IMR-90 (cell line): ENCODE data around the gene HHATL. TPM values are rescaled to one million over a fixed set of nuclear protein-coding genes. Genes with fewer than 3 reads are reported as not detected.

Source experiments
- ATAC-seq: fragments of 200-7000 bp; cut with Tn5 transposase; 2 replicates; pipeline ENCODE4 v1.9.1; 2020; ENCODE audit warnings: low read depth, mild to moderate bottlenecking, moderate library complexity
- BruUV-seq: library from RNA; stranded (reverse); fragments of 400-500 nt; replicated peaks from 2 replicates; lab custom pipeline; 2021; lab: Mats Ljungman, UMichigan
- CTCF ChIA-PET: fragments of 300-600 bp; formaldehyde crosslinking; extraction: SDS; loops from one replicate; lab custom pipeline; 2021; ENCODE audit warnings: antibody characterized with exemption; lab: Yijun Ruan, JAX
- POLR2A ChIA-PET: fragments of 300-600 bp; sonication (Branson Sonifier 250); formaldehyde crosslinking; loops from one replicate; lab custom pipeline; 2022; ENCODE audit warnings: antibody characterized with exemption; ENCODE audit not compliant: unreplicated experiment; lab: Charles Lee
- DNase-seq: peaks from one replicate; pipeline ENCODE4 v3.0.0; 2013
- H2AFZ ChIP-seq: replicated peaks from 2 replicates; pipeline ENCODE3; 2013; ENCODE audit warnings: low read length, mild to moderate bottlenecking; ENCODE audit not compliant: poor library complexity
- H2AK5ac ChIP-seq: 2 replicates; pipeline ENCODE4 v1.6.1; 2013; ENCODE audit warnings: low read depth, low read length, inconsistent platforms
- H2AK9ac ChIP-seq: replicated peaks from 2 replicates; pipeline ENCODE3; 2013; ENCODE audit warnings: mild to moderate bottlenecking, low read depth, low read length, moderate library complexity; ENCODE audit not compliant: poor library complexity
- H2BK120ac ChIP-seq: 2 replicates; pipeline ENCODE4 v1.6.1; 2013; ENCODE audit warnings: low read depth, low read length, inconsistent platforms
- H2BK15ac ChIP-seq: 3 replicates; pipeline ENCODE4 v1.6.1; 2013; ENCODE audit warnings: low read depth, low read length, inconsistent platforms
- H2BK20ac ChIP-seq: 2 replicates; pipeline ENCODE4 v1.6.1; 2013; ENCODE audit warnings: low read depth, mild to moderate bottlenecking, inconsistent platforms, low read length, moderate library complexity
- H2BK5ac ChIP-seq: 2 replicates; pipeline ENCODE4 v1.6.1; 2013; ENCODE audit warnings: mild to moderate bottlenecking, low read depth, low read length, inconsistent platforms; ENCODE audit not compliant: poor library complexity, severe bottlenecking
- H3K14ac ChIP-seq: replicated peaks from 2 replicates; pipeline ENCODE4 v1.6.1; 2013; ENCODE audit warnings: low read depth, low read length, inconsistent platforms
- H3K18ac ChIP-seq: 2 replicates; pipeline ENCODE4 v1.6.1; 2013; ENCODE audit warnings: low read depth, low read length, control low read depth
- H3K23ac ChIP-seq: 2 replicates; pipeline ENCODE4 v1.6.1; 2013; ENCODE audit warnings: low read depth, low read length, inconsistent platforms
- H3K27ac ChIP-seq: 2 replicates; pipeline ENCODE4 v1.5.1; 2013; ENCODE audit warnings: mild to moderate bottlenecking, control low read depth, low read length; ENCODE audit not compliant: insufficient read depth
- H3K27me3 ChIP-seq: 2 replicates; pipeline ENCODE4 v1.6.1; 2013; ENCODE audit warnings: low read length; ENCODE audit not compliant: control insufficient read depth, insufficient read depth
- H3K36me3 ChIP-seq: 2 replicates; pipeline ENCODE4 v1.6.1; 2013; ENCODE audit warnings: low read length, mixed read lengths; ENCODE audit not compliant: control insufficient read depth, insufficient read depth
- H3K4ac ChIP-seq: 2 replicates; pipeline ENCODE4 v1.6.1; 2013; ENCODE audit warnings: low read depth, low read length, inconsistent platforms
- H3K4me1 ChIP-seq: 2 replicates; pipeline ENCODE4 v1.6.1; 2013; ENCODE audit warnings: low read length, mixed read lengths; ENCODE audit not compliant: control insufficient read depth, insufficient read depth
- H3K4me2 ChIP-seq: 2 replicates; pipeline ENCODE4 v1.6.1; 2013; ENCODE audit warnings: low read depth, mild to moderate bottlenecking, control low read depth, low read length, moderate library complexity
- H3K4me3 ChIP-seq: 2 replicates; pipeline ENCODE4 v1.5.1; 2013; ENCODE audit warnings: low read depth, mild to moderate bottlenecking, control low read depth, low read length, moderate library complexity; ENCODE audit not compliant: insufficient read depth
- H3K56ac ChIP-seq: 2 replicates; pipeline ENCODE4 v1.6.1; 2013; ENCODE audit warnings: low read length, inconsistent platforms; ENCODE audit not compliant: insufficient read depth; ENCODE audit errors: extremely low read depth
- H3K79me1 ChIP-seq, 2 experiments: 2 replicates each; pipeline ENCODE4 v1.6.1; 2013; ENCODE audit warnings: low read length in 2 of 2, inconsistent platforms in 1 of 2, low read depth in 1 of 2
- H3K9ac ChIP-seq: 2 replicates; pipeline ENCODE4 v1.6.1; 2013; ENCODE audit warnings: low read depth, low read length, control low read depth
- H3K9me1 ChIP-seq: 2 replicates; pipeline ENCODE4 v1.6.1; 2013; ENCODE audit warnings: low read length, inconsistent platforms; ENCODE audit not compliant: insufficient read depth
- H3K9me3 ChIP-seq: 2 replicates; pipeline ENCODE4 v1.6.1; 2013; ENCODE audit warnings: low read length; ENCODE audit not compliant: control insufficient read depth, insufficient read depth
- H4K20me1 ChIP-seq: 2 replicates; pipeline ENCODE4 v1.6.1; 2013; ENCODE audit warnings: low read length, inconsistent platforms; ENCODE audit not compliant: insufficient read depth
- H4K5ac ChIP-seq: 2 replicates; pipeline ENCODE4 v1.6.1; 2013; ENCODE audit warnings: mild to moderate bottlenecking, low read depth, low read length, control low read depth
- H4K8ac ChIP-seq, 2 experiments: 2 replicates each; pipeline ENCODE4 v1.6.1; 2013; ENCODE audit warnings: low read depth in 2 of 2, low read length in 2 of 2, control low read depth in 1 of 2, inconsistent platforms in 1 of 2
- H4K91ac ChIP-seq: 2 replicates; pipeline ENCODE4 v1.6.1; 2013; ENCODE audit warnings: low read depth, low read length, inconsistent platforms; ENCODE audit not compliant: insufficient read depth
- BHLHE40 ChIP-seq: fragments of 150-350 bp; IDR thresholded peaks from 2 replicates; pipeline ENCODE4 v1.6.1; 2016; ENCODE audit warnings: mild to moderate bottlenecking, low read depth, low read length
- CEBPB ChIP-seq: IDR thresholded peaks from 2 replicates; pipeline ENCODE4 v1.6.1; 2012; ENCODE audit warnings: low read depth, low read length, improper control_type of control experiment
- CHD1 ChIP-seq: IDR thresholded peaks from 2 replicates; pipeline ENCODE4 v1.6.1; 2012; ENCODE audit warnings: low read depth, low read length, improper control_type of control experiment
- CTCF ChIP-seq: conservative IDR thresholded peaks from 2 replicates; pipeline ENCODE4 v1.5.1; 2012; ENCODE audit warnings: mild to moderate bottlenecking, low read depth, low read length, improper control_type of control experiment
- ELK1 ChIP-seq: fragments of 150-350 bp; IDR thresholded peaks from 2 replicates; pipeline ENCODE4 v1.6.1; 2016; ENCODE audit warnings: low read depth, mild to moderate bottlenecking, low read length, moderate library complexity, borderline replicate concordance
- FOS ChIP-seq: fragments of 150-350 bp; IDR thresholded peaks from 2 replicates; pipeline ENCODE4 v1.6.1; 2016; ENCODE audit warnings: low read depth, low read length
- MAFK ChIP-seq: IDR thresholded peaks from 2 replicates; pipeline ENCODE4 v1.6.1; 2012; ENCODE audit warnings: low read depth, low read length, improper control_type of control experiment
- MAZ ChIP-seq: IDR thresholded peaks from 2 replicates; pipeline ENCODE4 v1.6.1; 2012; ENCODE audit warnings: low read depth, mild to moderate bottlenecking, low read length, improper control_type of control experiment, moderate library complexity, borderline replicate concordance
- MXI1 ChIP-seq: IDR thresholded peaks from 2 replicates; pipeline ENCODE4 v1.6.1; 2012; ENCODE audit warnings: low read depth, mild to moderate bottlenecking, low read length, moderate library complexity, borderline replicate concordance
- NFE2L2 ChIP-seq: fragments of 150-350 bp; IDR thresholded peaks from 2 replicates; pipeline ENCODE4 v1.6.1; 2016; ENCODE audit warnings: low read depth, mild to moderate bottlenecking, low read length
- POLR2A ChIP-seq: IDR thresholded peaks from 2 replicates; pipeline ENCODE4 v1.6.1; 2012; ENCODE audit warnings: mild to moderate bottlenecking, low read depth, low read length
- RAD21 ChIP-seq: IDR thresholded peaks from 2 replicates; pipeline ENCODE4 v1.6.1; 2012; ENCODE audit warnings: low read length, improper control_type of control experiment
- RCOR1 ChIP-seq: IDR thresholded peaks from 2 replicates; pipeline ENCODE4 v1.6.1; 2012; ENCODE audit warnings: mild to moderate bottlenecking, low read length, improper control_type of control experiment; ENCODE audit not compliant: insufficient replicate concordance
- RFX5 ChIP-seq: IDR thresholded peaks from 2 replicates; pipeline ENCODE4 v1.8.0; 2012; ENCODE audit warnings: low read depth, mild to moderate bottlenecking, low read length, moderate library complexity
- SMC3 ChIP-seq: fragments of 150-350 bp; IDR thresholded peaks from 2 replicates; pipeline ENCODE4 v1.6.1; 2016; ENCODE audit warnings: low read depth, mild to moderate bottlenecking, antibody characterized with exemption, low read length, moderate library complexity
- USF2 ChIP-seq: fragments of 150-350 bp; IDR thresholded peaks from 2 replicates; pipeline ENCODE4 v1.6.1; 2017; ENCODE audit warnings: mild to moderate bottlenecking, antibody characterized with exemption, low read length, low read depth
- WGBS, 2 experiments: methylation state at CpG; one replicate each; pipeline versions ENCODE4 v1.1.5 to v1.1.7; 2013; ENCODE audit warnings: missing lambda C conversion rate in 2 of 2; ENCODE audit not compliant: insufficient read length in 1 of 2; ENCODE audit errors: extremely low coverage in 2 of 2; 5-methylcytosine and 5-hydroxymethylcytosine counted together
- dilution Hi-C: fragments of 300-500 bp; cut with HindIII; formaldehyde crosslinking; loops from one replicate; pipeline ENCODE4 v1.14.3; 2018; ENCODE audit warnings: low sequenced_read_pairs; ENCODE audit not compliant: unreplicated experiment
- in situ Hi-C: fragments of 300-500 bp; cut with MboI; formaldehyde crosslinking; loops from 3 replicates; pipeline ENCODE4 v1.14.3; 2019; ENCODE audit warnings: low sequenced_read_pairs, inconsistent platforms, mixed read lengths
- intact Hi-C: fragments of 100-400 bp; cut with micrococcal nuclease; formaldehyde crosslinking; loops from 2 replicates; pipeline ENCODE4 v1.10.0; 2022
- polyA plus RNA-seq, 3 experiments: library from polyadenylated mRNA; depleted of rRNA; stranded (reverse); fragments of >200 nt; gene quantifications; 2 replicates each; pipeline ENCODE4 v1.2.3, GENCODE V29; 2012; ENCODE audit warnings: low replicate concordance in 1 of 3
- total RNA-seq: library from RNA; depleted of rRNA; stranded (reverse); fragments of >200 nt; gene quantifications from 2 replicates; pipeline ENCODE4 v1.2.3, GENCODE V29; 2012

The HHATL gene
- total and polyA plus RNA-seq, 2 of the 4 experiments (the other 2 are of a cell fraction): not detected

- no peak for ATAC-seq
- H3K4me2 ChIP-seq: no peak overlapping the region
- intact Hi-C loops: no loop called here
- no peak overlapping the region for H3K4ac ChIP-seq
- H4K5ac ChIP-seq: no peak overlapping the region
- H3K4me1 ChIP-seq: no peaks in the 10 kb centered on the region; the same call in 1 of the 2 replicates
- H4K8ac ChIP-seq: no peak overlapping the region
- in situ Hi-C loops: no loop called here
- POLR2A ChIA-PET: no interaction called here
- H2BK5ac ChIP-seq: no peak overlapping the region
- DNase-seq: no peak
- dilution Hi-C loops: no loop called here
- TF ChIP-seq ELK1: no peak
- TF ChIP-seq MAZ: no peak
- TF ChIP-seq RCOR1: no peak
- no peak for TF ChIP-seq BHLHE40
- TF ChIP-seq SMC3: no peak
- TF ChIP-seq CHD1: no peak
- TF ChIP-seq RAD21: no peak
- TF ChIP-seq POLR2A: no peak
- no peak for TF ChIP-seq MAFK
- no peak for TF ChIP-seq RFX5
- no peak for TF ChIP-seq CTCF
- TF ChIP-seq MXI1: no peak
- no peak for TF ChIP-seq CEBPB
- no peak for TF ChIP-seq USF2
- no peak for TF ChIP-seq FOS
- TF ChIP-seq NFE2L2: no peak
- H3K9me3 ChIP-seq: peaks cover 3% of the 10 kb centered on the region
- H2AK9ac ChIP-seq: no peak overlapping the region
- H2AK5ac ChIP-seq: no peak overlapping the region
- H3K4me3 ChIP-seq: no peak overlapping the region
- H3K23ac ChIP-seq: no peak overlapping the region
- H4K20me1 ChIP-seq: peaks cover 2% of the 10 kb centered on the region
- 0 out of 4 replicates have a peak, but pooled peaks cover 0 to 4% of the 10 kb centered on the region in 2 experiments for H3K79me1 ChIP-seq
- no peak overlapping the region for H3K18ac ChIP-seq
- peaks cover 6% of the 10 kb centered on the region; the same call in 1 of the 2 replicates for H3K36me3 ChIP-seq
- H2BK120ac ChIP-seq: no peak overlapping the region
- no peak overlapping the region for H3K27ac ChIP-seq
- no peak overlapping the region for H3K9ac ChIP-seq
- CTCF ChIA-PET: no interaction called here
- H2BK20ac ChIP-seq: no peak overlapping the region
- H4K91ac ChIP-seq: no peak overlapping the region
- peaks cover 6% of the 10 kb centered on the region; the same call in 1 of the 2 replicates for H3K9me1 ChIP-seq
- H2AFZ ChIP-seq: no peak overlapping the region
- H3K56ac ChIP-seq: no peak overlapping the region
- no peak overlapping the region for H2BK15ac ChIP-seq
- H3K14ac ChIP-seq: no peak overlapping the region
- WGBS, 2 experiments: no CpG with 5 or more reads among the region's 8 CpGs
- peaks cover 5% of the 10 kb centered on the region; the same call in 1 of the 2 replicates for H3K27me3 ChIP-seq
- BruUV-seq: no TSS peak
These were observed 36.6 kb downstream of the HHATL start for GRCh38 chr3:42666022-42666421.
